ENCODE data around the gene ZBED4. TPM values are rescaled to one million over a fixed set of nuclear protein-coding genes. Genes with fewer than 3 reads are reported as not detected.

Gene ZBED4
- total and polyA plus RNA-seq, 4 donors: 2.1 to 10.3 (median 4.8) TPM

DNA sequence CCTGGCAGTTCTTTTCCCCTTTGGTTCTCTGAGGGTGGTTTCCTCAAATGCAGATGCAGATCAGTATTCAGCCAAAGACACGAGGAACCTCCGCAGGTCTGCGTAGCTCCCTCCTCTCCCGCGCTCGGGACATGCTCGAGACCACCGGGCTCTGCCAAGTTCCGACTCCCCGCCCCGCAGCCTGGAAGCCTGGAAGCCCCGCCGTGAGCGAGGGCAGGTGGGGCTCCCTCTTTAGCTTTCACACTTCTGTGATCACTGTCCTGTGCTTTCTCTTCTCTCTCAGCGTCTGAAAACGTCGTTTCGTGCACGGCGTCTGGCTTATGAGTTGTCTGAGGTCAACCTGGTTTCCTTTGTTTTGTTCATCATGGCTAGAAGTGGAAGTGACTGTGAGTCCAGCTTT is 26.6 kb downstream of the ZBED4 start:
- H3K4me3 ChIP-seq (ENCODE audit: low read depth in 1 of 3, low read length in 3 of 3): no peak overlapping the region
- DNase-seq (ENCODE audit: low spot score): no peak
- H3K27ac ChIP-seq (ENCODE audit: low read depth in 1 of 2, low read length in 2 of 2): no peak overlapping the region
- H3K9me3 ChIP-seq (ENCODE audit: control insufficient read depth in 4 of 4, low read length in 3 of 4): peaks cover 0 to 3% (median 0%) of the 10 kb centered on the region in 4 donors
- H3K9ac ChIP-seq (ENCODE audit: low read depth in 1 of 2, low read length in 2 of 2): no peak overlapping the region
- H3K27me3 ChIP-seq (ENCODE audit: control insufficient read depth in 4 of 4, insufficient read depth in 4 of 4, low read length in 3 of 4): no peaks in the 10 kb centered on the region
- 81% methylated on average over 20 of the region's 20 CpGs for WGBS
- peaks cover 0 to 3% (median 0%) of the 10 kb centered on the region in 4 donors for H3K4me1 ChIP-seq (ENCODE audit: control insufficient read depth in 4 of 4, insufficient read depth in 4 of 4, low read length in 3 of 4)
- no peak for TF ChIP-seq FOXA1 (IDR thresholded peaks at IDR 0.05)
- TF ChIP-seq HNF4G (IDR thresholded peaks at IDR 0.05): no peak
- no peak for TF ChIP-seq JUND (IDR thresholded peaks at IDR 0.05)
- no peak for TF ChIP-seq EGR1 (IDR thresholded peaks at IDR 0.05; ENCODE audit: low read depth in 2 of 2)
- TF ChIP-seq, protein P1, sequence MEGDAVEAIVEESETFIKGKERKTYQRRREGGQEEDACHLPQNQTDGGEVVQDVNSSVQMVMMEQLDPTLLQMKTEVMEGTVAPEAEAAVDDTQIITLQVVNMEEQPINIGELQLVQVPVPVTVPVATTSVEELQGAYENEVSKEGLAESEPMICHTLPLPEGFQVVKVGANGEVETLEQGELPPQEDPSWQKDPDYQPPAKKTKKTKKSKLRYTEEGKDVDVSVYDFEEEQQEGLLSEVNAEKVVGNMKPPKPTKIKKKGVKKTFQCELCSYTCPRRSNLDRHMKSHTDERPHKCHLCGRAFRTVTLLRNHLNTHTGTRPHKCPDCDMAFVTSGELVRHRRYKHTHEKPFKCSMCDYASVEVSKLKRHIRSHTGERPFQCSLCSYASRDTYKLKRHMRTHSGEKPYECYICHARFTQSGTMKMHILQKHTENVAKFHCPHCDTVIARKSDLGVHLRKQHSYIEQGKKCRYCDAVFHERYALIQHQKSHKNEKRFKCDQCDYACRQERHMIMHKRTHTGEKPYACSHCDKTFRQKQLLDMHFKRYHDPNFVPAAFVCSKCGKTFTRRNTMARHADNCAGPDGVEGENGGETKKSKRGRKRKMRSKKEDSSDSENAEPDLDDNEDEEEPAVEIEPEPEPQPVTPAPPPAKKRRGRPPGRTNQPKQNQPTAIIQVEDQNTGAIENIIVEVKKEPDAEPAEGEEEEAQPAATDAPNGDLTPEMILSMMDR (IDR thresholded peaks at IDR 0.05; ENCODE audit: low read depth, low read length, missing input control): no peak
- TF ChIP-seq YY1 (IDR thresholded peaks at IDR 0.05): no peak
- TF ChIP-seq TAF1 (conservative IDR thresholded peaks at IDR 0.05): no peak
- no peak for TF ChIP-seq NR2F2 (IDR thresholded peaks at IDR 0.05)
- H3K36me3 ChIP-seq (ENCODE audit: control insufficient read depth in 4 of 4, insufficient read depth in 3 of 4, low read depth in 1 of 4, low read length in 3 of 4): peaks cover 0 to 14% (median 5%) of the 10 kb centered on the region in 4 donors

DNA sequence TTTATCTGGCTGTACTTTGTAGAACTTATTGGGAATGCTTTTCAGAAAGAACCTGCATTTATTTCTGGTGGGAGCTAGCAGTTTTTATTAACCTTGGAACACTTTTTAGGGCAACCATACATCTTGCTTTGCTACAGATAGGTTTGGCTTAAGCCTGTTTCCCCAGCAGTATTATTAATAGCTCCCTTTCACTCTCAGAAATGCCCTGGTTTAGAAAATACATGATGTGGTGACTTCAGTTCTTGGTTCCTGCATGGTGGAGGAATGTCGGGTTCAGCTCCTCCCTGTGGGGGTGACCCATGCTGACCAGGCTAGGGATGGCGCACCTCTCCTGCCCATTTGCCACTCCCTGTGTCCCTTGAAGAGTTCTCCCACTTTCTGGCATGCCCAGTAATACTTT is 28.2 kb downstream of the ZBED4 start:
- Histone ChIP-seq H3K27me3 (ENCODE audit: control insufficient read depth in 4 of 4, insufficient read depth in 4 of 4, low read length in 3 of 4) (no peaks in the 10 kb centered on the region), H3K27ac (ENCODE audit: low read depth in 1 of 2, low read length in 2 of 2) (no peak overlapping the region), H3K4me3 (ENCODE audit: low read depth in 1 of 3, low read length in 3 of 3) (no peak overlapping the region), H3K9ac (ENCODE audit: low read depth in 1 of 2, low read length in 2 of 2) (no peak overlapping the region), H3K36me3 (ENCODE audit: control insufficient read depth in 4 of 4, insufficient read depth in 3 of 4, low read depth in 1 of 4, low read length in 3 of 4) (peaks cover 2 to 30% (median 13%) of the 10 kb centered on the region in 4 donors), H3K4me1 (ENCODE audit: control insufficient read depth in 4 of 4, insufficient read depth in 4 of 4, low read length in 3 of 4) (no peaks in the 10 kb centered on the region), H3K9me3 (ENCODE audit: control insufficient read depth in 4 of 4, low read length in 3 of 4) (peaks cover 0 to 3% (median 0%) of the 10 kb centered on the region in 4 donors)
- WGBS: 99% methylated on average over 2 of the region's 2 CpGs
- no peak for DNase-seq (ENCODE audit: low spot score)
- TF ChIP-seq, protein P2, sequence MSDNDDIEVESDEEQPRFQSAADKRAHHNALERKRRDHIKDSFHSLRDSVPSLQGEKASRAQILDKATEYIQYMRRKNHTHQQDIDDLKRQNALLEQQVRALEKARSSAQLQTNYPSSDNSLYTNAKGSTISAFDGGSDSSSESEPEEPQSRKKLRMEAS (IDR thresholded peaks at IDR 0.05): no peak
- TF ChIP-seq, protein P3, sequence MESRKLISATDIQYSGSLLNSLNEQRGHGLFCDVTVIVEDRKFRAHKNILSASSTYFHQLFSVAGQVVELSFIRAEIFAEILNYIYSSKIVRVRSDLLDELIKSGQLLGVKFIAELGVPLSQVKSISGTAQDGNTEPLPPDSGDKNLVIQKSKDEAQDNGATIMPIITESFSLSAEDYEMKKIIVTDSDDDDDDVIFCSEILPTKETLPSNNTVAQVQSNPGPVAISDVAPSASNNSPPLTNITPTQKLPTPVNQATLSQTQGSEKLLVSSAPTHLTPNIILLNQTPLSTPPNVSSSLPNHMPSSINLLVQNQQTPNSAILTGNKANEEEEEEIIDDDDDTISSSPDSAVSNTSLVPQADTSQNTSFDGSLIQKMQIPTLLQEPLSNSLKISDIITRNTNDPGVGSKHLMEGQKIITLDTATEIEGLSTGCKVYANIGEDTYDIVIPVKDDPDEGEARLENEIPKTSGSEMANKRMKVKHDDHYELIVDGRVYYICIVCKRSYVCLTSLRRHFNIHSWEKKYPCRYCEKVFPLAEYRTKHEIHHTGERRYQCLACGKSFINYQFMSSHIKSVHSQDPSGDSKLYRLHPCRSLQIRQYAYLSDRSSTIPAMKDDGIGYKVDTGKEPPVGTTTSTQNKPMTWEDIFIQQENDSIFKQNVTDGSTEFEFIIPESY (IDR thresholded peaks at IDR 0.05): no peak
- no peak for TF ChIP-seq RXRA (IDR thresholded peaks at IDR 0.05)
- no peak for TF ChIP-seq HNF4G (IDR thresholded peaks at IDR 0.05)
- TF ChIP-seq TAF1 (conservative IDR thresholded peaks at IDR 0.05): no peak
- no peak for TF ChIP-seq NR2F2 (IDR thresholded peaks at IDR 0.05)
- TF ChIP-seq, protein P1 (IDR thresholded peaks at IDR 0.05; ENCODE audit: low read depth, low read length, missing input control): no peak
- no peak for TF ChIP-seq EGR1 (IDR thresholded peaks at IDR 0.05; ENCODE audit: low read depth in 2 of 2)
- no peak for TF ChIP-seq FOXA1 (IDR thresholded peaks at IDR 0.05)
- TF ChIP-seq HNF4A (conservative IDR thresholded peaks at IDR 0.05): no peak
- TF ChIP-seq GABPA (IDR thresholded peaks at IDR 0.05 in 1 of 2, conservative IDR thresholded peaks at IDR 0.05 in 1 of 2): no peak
- TF ChIP-seq RAD21 (IDR thresholded peaks at IDR 0.05): no peak
- TF ChIP-seq YY1 (IDR thresholded peaks at IDR 0.05): no peak
- TF ChIP-seq, protein P4, sequence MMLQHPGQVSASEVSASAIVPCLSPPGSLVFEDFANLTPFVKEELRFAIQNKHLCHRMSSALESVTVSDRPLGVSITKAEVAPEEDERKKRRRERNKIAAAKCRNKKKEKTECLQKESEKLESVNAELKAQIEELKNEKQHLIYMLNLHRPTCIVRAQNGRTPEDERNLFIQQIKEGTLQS (IDR thresholded peaks at IDR 0.05): no peak
- TF ChIP-seq, protein P5, sequence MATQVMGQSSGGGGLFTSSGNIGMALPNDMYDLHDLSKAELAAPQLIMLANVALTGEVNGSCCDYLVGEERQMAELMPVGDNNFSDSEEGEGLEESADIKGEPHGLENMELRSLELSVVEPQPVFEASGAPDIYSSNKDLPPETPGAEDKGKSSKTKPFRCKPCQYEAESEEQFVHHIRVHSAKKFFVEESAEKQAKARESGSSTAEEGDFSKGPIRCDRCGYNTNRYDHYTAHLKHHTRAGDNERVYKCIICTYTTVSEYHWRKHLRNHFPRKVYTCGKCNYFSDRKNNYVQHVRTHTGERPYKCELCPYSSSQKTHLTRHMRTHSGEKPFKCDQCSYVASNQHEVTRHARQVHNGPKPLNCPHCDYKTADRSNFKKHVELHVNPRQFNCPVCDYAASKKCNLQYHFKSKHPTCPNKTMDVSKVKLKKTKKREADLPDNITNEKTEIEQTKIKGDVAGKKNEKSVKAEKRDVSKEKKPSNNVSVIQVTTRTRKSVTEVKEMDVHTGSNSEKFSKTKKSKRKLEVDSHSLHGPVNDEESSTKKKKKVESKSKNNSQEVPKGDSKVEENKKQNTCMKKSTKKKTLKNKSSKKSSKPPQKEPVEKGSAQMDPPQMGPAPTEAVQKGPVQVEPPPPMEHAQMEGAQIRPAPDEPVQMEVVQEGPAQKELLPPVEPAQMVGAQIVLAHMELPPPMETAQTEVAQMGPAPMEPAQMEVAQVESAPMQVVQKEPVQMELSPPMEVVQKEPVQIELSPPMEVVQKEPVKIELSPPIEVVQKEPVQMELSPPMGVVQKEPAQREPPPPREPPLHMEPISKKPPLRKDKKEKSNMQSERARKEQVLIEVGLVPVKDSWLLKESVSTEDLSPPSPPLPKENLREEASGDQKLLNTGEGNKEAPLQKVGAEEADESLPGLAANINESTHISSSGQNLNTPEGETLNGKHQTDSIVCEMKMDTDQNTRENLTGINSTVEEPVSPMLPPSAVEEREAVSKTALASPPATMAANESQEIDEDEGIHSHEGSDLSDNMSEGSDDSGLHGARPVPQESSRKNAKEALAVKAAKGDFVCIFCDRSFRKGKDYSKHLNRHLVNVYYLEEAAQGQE (IDR thresholded peaks at IDR 0.05): no peak
- TF ChIP-seq JUND (IDR thresholded peaks at IDR 0.05): no peak
- TF ChIP-seq FOXA2 (IDR thresholded peaks at IDR 0.05): no peak
- TF ChIP-seq SP1 (IDR thresholded peaks at IDR 0.05): no peak
